Keratinocyte (primary cell): ENCODE results near the gene STBD1. TPM values are rescaled to one million over a fixed set of nuclear protein-coding genes. Genes with fewer than 3 reads are reported as not detected.
A peak's percentile ranks its signal among the peaks of the same experiment; 100 is the strongest.

Experiments
- DNase-seq: peaks from one replicate; pipeline ENCODE4 v3.0.0-alpha.2; 2011; ENCODE audit warnings: low read depth, missing footprints, low spot score
- FAIRE-seq: peaks from 2 replicates; lab custom pipeline; 2011; peaks lifted over from hg19 to GRCh38; lab: Jason Lieb, UNC
- H2AFZ ChIP-seq: 2 replicates; pipeline ENCODE4 v1.6.0; 2012; ENCODE audit warnings: low read length, control low read depth, inconsistent platforms; ENCODE audit not compliant: control insufficient read depth
- H3K27ac ChIP-seq: 2 replicates; pipeline ENCODE4 v1.5.1; 2011; ENCODE audit warnings: low read length; ENCODE audit not compliant: control insufficient read depth, insufficient read depth
- H3K27me3 ChIP-seq: 3 replicates; pipeline ENCODE4 v1.6.0; 2011; ENCODE audit warnings: low read length; ENCODE audit not compliant: control insufficient read depth, insufficient read depth; ENCODE audit errors: extremely low read depth
- H3K36me3 ChIP-seq, 2 experiments: 2 replicates in 1 of 2; 3 replicates in 1 of 2; pipeline ENCODE4 v1.5.1; 2011; ENCODE audit warnings: low read length in 2 of 2, mild to moderate bottlenecking in 1 of 2; ENCODE audit not compliant: control insufficient read depth in 2 of 2, insufficient read depth in 2 of 2; ENCODE audit errors: extremely low read depth in 1 of 2
- H3K4me1 ChIP-seq: 3 replicates; pipeline ENCODE4 v1.5.1; 2011; ENCODE audit warnings: low read length; ENCODE audit not compliant: control insufficient read depth, insufficient read depth; ENCODE audit errors: extremely low read depth
- H3K4me2 ChIP-seq: 3 replicates; pipeline ENCODE4 v1.6.0; 2011; ENCODE audit warnings: low read depth, low read length; ENCODE audit not compliant: control insufficient read depth, insufficient read depth; ENCODE audit errors: extremely low read depth
- H3K4me3 ChIP-seq, 3 experiments: fragments of 200-600 bp in 1 of 3; sonication (generic) in 1 of 3; 2 replicates in 2 of 3; 3 replicates in 1 of 3; pipeline ENCODE4 v1.5.1; 2011 to 2016; ENCODE audit warnings: low read length in 3 of 3, mild to moderate bottlenecking in 3 of 3, control low read depth in 2 of 3, inconsistent platforms in 1 of 3, low read depth in 1 of 3, mixed read lengths in 1 of 3, mixed run types in 1 of 3, moderate library complexity in 1 of 3; ENCODE audit not compliant: control insufficient read depth in 2 of 3, insufficient read depth in 2 of 3; ENCODE audit errors: extremely low read depth in 1 of 3
- H3K79me2 ChIP-seq: 2 replicates; pipeline ENCODE4 v1.6.0; 2012; ENCODE audit warnings: low read length; ENCODE audit not compliant: control insufficient read depth, insufficient read depth
- H3K9ac ChIP-seq: 3 replicates; pipeline ENCODE4 v1.6.0; 2011; ENCODE audit warnings: low read length; ENCODE audit not compliant: control insufficient read depth, insufficient read depth; ENCODE audit errors: extremely low read depth
- H3K9me1 ChIP-seq: 3 replicates; pipeline ENCODE4 v1.6.0; 2011; ENCODE audit warnings: low read length; ENCODE audit not compliant: control insufficient read depth, insufficient read depth; ENCODE audit errors: extremely low read depth
- H3K9me3 ChIP-seq: 2 replicates; pipeline ENCODE4 v1.5.1; 2012; ENCODE audit warnings: low read depth, low read length; ENCODE audit not compliant: control insufficient read depth
- H4K20me1 ChIP-seq: 3 replicates; pipeline ENCODE4 v1.6.0; 2011; ENCODE audit warnings: low read length; ENCODE audit not compliant: control insufficient read depth, insufficient read depth; ENCODE audit errors: extremely low read depth
- EZH2 ChIP-seq: IDR thresholded peaks from one replicate; pipeline ENCODE4 v1.6.1; 2012; ENCODE audit warnings: inconsistent platforms, mild to moderate bottlenecking, low read length, moderate library complexity
- dilution Hi-C: fragments of 300-500 bp; cut with MboI; formaldehyde crosslinking; loops from one replicate; pipeline ENCODE4 v1.7.0; 2020; ENCODE audit warnings: low sequenced_read_pairs; ENCODE audit not compliant: extremely low pct_ligation_motif_present
- polyA plus RNA-seq, 5 experiments: library from polyadenylated mRNA; depleted of rRNA in 3 of 5; stranded (reverse) in 3 of 5; stranded (forward) in 1 of 5; unstranded in 1 of 5; fragments of >200 nt; gene quantifications; 1 replicate in 1 of 5; 2 replicates in 3 of 5; 3 replicates in 1 of 5; pipeline versions ENCODE4 v1.2.1 to v1.2.3, GENCODE V29; 2011 to 2012; ENCODE audit warnings: missing spikeins in 2 of 5, low read depth in 1 of 5, low replicate concordance in 1 of 5
- TF ChIP-seq, protein P1 (sequence below), 3 experiments: IDR thresholded peaks in 1 of 3; conservative IDR thresholded peaks in 1 of 3; optimal IDR thresholded peaks in 1 of 3; 2 replicates in 2 of 3; 3 replicates in 1 of 3; pipeline versions ENCODE3 to v1.5.1; 2011; ENCODE audit warnings: low read length in 3 of 3, mild to moderate bottlenecking in 3 of 3, moderate library complexity in 2 of 3, control low read depth in 1 of 3, inconsistent platforms in 1 of 3; ENCODE audit not compliant: insufficient read depth in 2 of 3; ENCODE audit errors: extremely low read depth in 1 of 3

Gene STBD1
- polyA plus RNA-seq, 1 donor (not counting 4 experiments of a cell fraction or from before 2014, with no cell fraction given), result 0.41 TPM

DNA sequence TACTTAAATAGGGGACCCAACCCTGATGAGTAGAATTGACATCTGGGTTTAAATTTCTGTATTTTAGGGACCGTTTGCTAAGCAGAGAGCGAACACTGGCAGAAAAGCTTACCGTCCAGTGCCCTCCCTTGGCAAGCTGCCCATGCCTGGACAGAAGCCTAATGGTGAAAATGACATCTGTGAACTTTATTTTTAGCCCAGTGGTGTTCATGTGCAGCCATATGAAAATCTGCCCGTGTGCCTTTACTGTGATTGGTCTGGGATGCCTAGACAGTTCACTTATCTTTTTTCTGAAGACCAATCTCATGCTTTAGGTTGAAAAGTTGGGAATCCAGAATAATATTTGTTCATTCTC lies 1.1 kb downstream of the STBD1 start:
- TF ChIP-seq, protein P1, sequence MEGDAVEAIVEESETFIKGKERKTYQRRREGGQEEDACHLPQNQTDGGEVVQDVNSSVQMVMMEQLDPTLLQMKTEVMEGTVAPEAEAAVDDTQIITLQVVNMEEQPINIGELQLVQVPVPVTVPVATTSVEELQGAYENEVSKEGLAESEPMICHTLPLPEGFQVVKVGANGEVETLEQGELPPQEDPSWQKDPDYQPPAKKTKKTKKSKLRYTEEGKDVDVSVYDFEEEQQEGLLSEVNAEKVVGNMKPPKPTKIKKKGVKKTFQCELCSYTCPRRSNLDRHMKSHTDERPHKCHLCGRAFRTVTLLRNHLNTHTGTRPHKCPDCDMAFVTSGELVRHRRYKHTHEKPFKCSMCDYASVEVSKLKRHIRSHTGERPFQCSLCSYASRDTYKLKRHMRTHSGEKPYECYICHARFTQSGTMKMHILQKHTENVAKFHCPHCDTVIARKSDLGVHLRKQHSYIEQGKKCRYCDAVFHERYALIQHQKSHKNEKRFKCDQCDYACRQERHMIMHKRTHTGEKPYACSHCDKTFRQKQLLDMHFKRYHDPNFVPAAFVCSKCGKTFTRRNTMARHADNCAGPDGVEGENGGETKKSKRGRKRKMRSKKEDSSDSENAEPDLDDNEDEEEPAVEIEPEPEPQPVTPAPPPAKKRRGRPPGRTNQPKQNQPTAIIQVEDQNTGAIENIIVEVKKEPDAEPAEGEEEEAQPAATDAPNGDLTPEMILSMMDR (optimal IDR thresholded peaks at IDR 0.05 in 1 of 3, IDR thresholded peaks at IDR 0.05 in 1 of 3, conservative IDR thresholded peaks at IDR 0.05 in 1 of 3; ENCODE audit: extremely low read depth in 1 of 3, insufficient read depth in 2 of 3, low read length in 3 of 3), result no peak
- no peak for TF ChIP-seq EZH2
- Histone ChIP-seq H3K4me3 (peak overlapping the region in 1 of 3 experiments; percentile 53), H4K20me1 (no peaks in the 10 kb centered on the region), H3K9me1 (no peaks in the 10 kb centered on the region), H3K9ac (no peak overlapping the region), H3K36me3 (peaks cover 0 to 7% of the 10 kb centered on the region in 2 experiments), H3K9me3 (no peaks in the 10 kb centered on the region), H3K4me1 (no peaks in the 10 kb centered on the region), H3K27me3 (no peaks in the 10 kb centered on the region), H3K79me2 (no peaks in the 10 kb centered on the region), H2AFZ (no peak overlapping the region), H3K4me2 (no peak overlapping the region), H3K27ac (no peak overlapping the region)
- DNase-seq, result no peak
- no peak for FAIRE-seq
- dilution Hi-C loops, result no loop called here

DNA sequence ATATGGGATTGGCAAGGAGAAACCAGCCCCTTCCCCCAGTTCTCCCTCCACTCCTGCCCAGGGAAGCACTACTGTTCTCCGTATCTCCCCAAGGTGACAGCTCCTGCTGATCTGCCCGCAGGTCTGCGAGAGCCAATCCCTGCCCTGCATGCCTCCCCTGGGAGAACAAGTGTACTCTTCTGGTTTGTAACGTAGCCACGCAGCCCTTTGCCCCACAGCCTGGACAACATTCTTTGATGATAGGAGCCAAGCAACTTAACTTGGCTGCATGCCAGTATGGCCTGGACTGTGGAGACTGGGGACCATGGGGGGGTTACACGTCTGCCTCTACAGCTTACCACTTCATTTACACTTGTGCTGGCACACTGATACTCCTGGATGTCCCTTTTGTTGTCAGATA lies 2.0 kb downstream of the STBD1 start:
- no peaks in the 10 kb centered on the region for H4K20me1 ChIP-seq
- H3K27me3 ChIP-seq, result no peaks in the 10 kb centered on the region
- H3K79me2 ChIP-seq, result no peaks in the 10 kb centered on the region
- no peak for TF ChIP-seq EZH2
- TF ChIP-seq, protein P1 (optimal IDR thresholded peaks at IDR 0.05 in 1 of 3, IDR thresholded peaks at IDR 0.05 in 1 of 3, conservative IDR thresholded peaks at IDR 0.05 in 1 of 3; ENCODE audit: extremely low read depth in 1 of 3, insufficient read depth in 2 of 3, low read length in 3 of 3), result no peak
- no peaks in the 10 kb centered on the region for H3K4me1 ChIP-seq
- no peak overlapping the region for H3K9ac ChIP-seq
- H3K4me3 ChIP-seq, result no peak overlapping the region
- no peak overlapping the region for H3K27ac ChIP-seq
- H2AFZ ChIP-seq, result no peak overlapping the region
- DNase-seq (no peak), FAIRE-seq (no peak)
- peaks cover 0 to 7% of the 10 kb centered on the region in 2 experiments for H3K36me3 ChIP-seq
- dilution Hi-C loops, result no loop called here
- H3K4me2 ChIP-seq, result no peak overlapping the region
- H3K9me1 ChIP-seq, result no peaks in the 10 kb centered on the region
- no peaks in the 10 kb centered on the region for H3K9me3 ChIP-seq
